ENCODE results near the gene LTN1. TPM values are rescaled to one million over a fixed set of nuclear protein-coding genes. Genes with fewer than 3 reads are reported as not detected.

The LTN1 gene
- total RNA-seq, 1 experiment from 2014 or later = 8.7 TPM

DNA sequence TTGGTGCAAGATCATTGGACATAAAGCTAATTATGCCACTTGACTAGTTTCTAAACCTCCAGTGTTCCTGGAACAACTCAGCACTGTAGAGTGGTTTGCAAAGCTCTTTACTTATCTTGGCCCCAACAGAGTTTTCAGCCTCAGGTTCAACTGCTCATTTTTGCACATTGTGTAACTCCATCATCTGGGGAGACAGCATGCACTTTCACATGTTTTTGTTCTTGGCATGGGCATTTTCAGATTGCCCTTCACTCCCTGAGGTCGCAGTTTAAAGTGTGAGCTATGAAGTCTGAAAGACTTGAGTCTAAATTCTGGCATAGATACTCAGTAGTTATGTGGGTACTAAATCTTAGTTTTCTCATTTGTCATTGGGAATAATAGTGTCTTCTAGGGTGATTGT lies 36.8 kb upstream of the LTN1 start:
- Histone ChIP-seq H3K4me3 (replicated peaks in 1 of 2; ENCODE audit: low read depth in 1 of 2, low read length in 2 of 2) (no peak overlapping the region), H3K27ac (ENCODE audit: low read depth, low read length) (no peak overlapping the region), H3K9ac (ENCODE audit: low read length) (no peak overlapping the region), H3K4me2 (ENCODE audit: low read length) (no peak overlapping the region), H4K20me1 (ENCODE audit: insufficient read depth) (no peaks in the 10 kb centered on the region), H3K9me2 (ENCODE audit: insufficient read depth) (no peaks in the 10 kb centered on the region), H3K27me3 (ENCODE audit: insufficient read depth, low read length) (no peaks in the 10 kb centered on the region), H3K9me3 (ENCODE audit: control insufficient read depth in 1 of 2, insufficient read depth in 1 of 2, low read depth in 1 of 2, low read length in 2 of 2) (no peaks in the 10 kb centered on the region), H2AFZ (ENCODE audit: low read depth, low read length, poor library complexity, severe bottlenecking) (no peak overlapping the region), H3K4me1 (ENCODE audit: control insufficient read depth in 1 of 2, insufficient read depth in 2 of 2, low read length in 2 of 2) (peaks cover 5 to 7% of the 10 kb centered on the region in 2 experiments; a peak in 3 of 4 replicates), H3K36me3 (ENCODE audit: control insufficient read depth in 1 of 2, insufficient read depth in 2 of 2, low read length in 2 of 2) (peaks cover 18 to 21% of the 10 kb centered on the region in 2 experiments; a peak in 3 of 4 replicates), H3K79me2 (ENCODE audit: insufficient read depth, low read length) (peaks cover 73% of the 10 kb centered on the region)
- no peak for ATAC-seq
- ChIA-PET CTCF (no interaction called here), POLR2A (interaction anchor here (1.1 kb wide), 1 partner anchor 8 kb away, joined by 3 read pairs; no protein-coding TSS in a partner anchor), RAD21 (ENCODE audit: low non-redundant PET in 1 of 2, low total read pairs in 2 of 2, uncharacterized antibody in 2 of 2, unreplicated experiment in 2 of 2) (no interaction called here)
- intact Hi-C loops (cut with micrococcal nuclease) = no loop called here
- no TSS peak for BruUV-seq (replicated peaks)
- DNase-seq (ENCODE audit: low read depth, low spot score) = no peak
- no peak for TF ChIP-seq EZH2phosphoT487 (IDR thresholded peaks at IDR 0.05; ENCODE audit: borderline replicate concordance)
- no peak for TF ChIP-seq EZH2 (IDR thresholded peaks at IDR 0.05)
- no peak for TF ChIP-seq CBX3 (IDR thresholded peaks at IDR 0.05; ENCODE audit: low read depth)
- TF ChIP-seq SIN3A (IDR thresholded peaks at IDR 0.05; ENCODE audit: low read depth) = no peak
- TF ChIP-seq CEBPB (IDR thresholded peaks at IDR 0.05; ENCODE audit: low read depth) = no peak
- TF ChIP-seq ZFX (IDR thresholded peaks at IDR 0.05) = no peak
- no peak for TF ChIP-seq EGR1 (IDR thresholded peaks at IDR 0.05; ENCODE audit: low read depth)
- TF ChIP-seq ZNF274 (IDR thresholded peaks at IDR 0.05; ENCODE audit: low read depth, low read length) = no peak
- TF ChIP-seq JUND (IDR thresholded peaks at IDR 0.05) = no peak
- TF ChIP-seq, protein P1, sequence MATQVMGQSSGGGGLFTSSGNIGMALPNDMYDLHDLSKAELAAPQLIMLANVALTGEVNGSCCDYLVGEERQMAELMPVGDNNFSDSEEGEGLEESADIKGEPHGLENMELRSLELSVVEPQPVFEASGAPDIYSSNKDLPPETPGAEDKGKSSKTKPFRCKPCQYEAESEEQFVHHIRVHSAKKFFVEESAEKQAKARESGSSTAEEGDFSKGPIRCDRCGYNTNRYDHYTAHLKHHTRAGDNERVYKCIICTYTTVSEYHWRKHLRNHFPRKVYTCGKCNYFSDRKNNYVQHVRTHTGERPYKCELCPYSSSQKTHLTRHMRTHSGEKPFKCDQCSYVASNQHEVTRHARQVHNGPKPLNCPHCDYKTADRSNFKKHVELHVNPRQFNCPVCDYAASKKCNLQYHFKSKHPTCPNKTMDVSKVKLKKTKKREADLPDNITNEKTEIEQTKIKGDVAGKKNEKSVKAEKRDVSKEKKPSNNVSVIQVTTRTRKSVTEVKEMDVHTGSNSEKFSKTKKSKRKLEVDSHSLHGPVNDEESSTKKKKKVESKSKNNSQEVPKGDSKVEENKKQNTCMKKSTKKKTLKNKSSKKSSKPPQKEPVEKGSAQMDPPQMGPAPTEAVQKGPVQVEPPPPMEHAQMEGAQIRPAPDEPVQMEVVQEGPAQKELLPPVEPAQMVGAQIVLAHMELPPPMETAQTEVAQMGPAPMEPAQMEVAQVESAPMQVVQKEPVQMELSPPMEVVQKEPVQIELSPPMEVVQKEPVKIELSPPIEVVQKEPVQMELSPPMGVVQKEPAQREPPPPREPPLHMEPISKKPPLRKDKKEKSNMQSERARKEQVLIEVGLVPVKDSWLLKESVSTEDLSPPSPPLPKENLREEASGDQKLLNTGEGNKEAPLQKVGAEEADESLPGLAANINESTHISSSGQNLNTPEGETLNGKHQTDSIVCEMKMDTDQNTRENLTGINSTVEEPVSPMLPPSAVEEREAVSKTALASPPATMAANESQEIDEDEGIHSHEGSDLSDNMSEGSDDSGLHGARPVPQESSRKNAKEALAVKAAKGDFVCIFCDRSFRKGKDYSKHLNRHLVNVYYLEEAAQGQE (IDR thresholded peaks at IDR 0.05; ENCODE audit: low read depth) = no peak
- TF ChIP-seq YY1 (IDR thresholded peaks at IDR 0.05; ENCODE audit: extremely low read depth, insufficient replicate concordance, low read depth, low read length) = no peak
- TF ChIP-seq FOSL1 (IDR thresholded peaks at IDR 0.05; ENCODE audit: low read depth) = no peak
- no peak for TF ChIP-seq RAD21 (IDR thresholded peaks at IDR 0.05; ENCODE audit: low read depth)
- TF ChIP-seq, protein P2, sequence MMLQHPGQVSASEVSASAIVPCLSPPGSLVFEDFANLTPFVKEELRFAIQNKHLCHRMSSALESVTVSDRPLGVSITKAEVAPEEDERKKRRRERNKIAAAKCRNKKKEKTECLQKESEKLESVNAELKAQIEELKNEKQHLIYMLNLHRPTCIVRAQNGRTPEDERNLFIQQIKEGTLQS (IDR thresholded peaks at IDR 0.05) = no peak
- no peak for TF ChIP-seq ELF1 (IDR thresholded peaks at IDR 0.05; ENCODE audit: borderline replicate concordance, low read depth)
- TF ChIP-seq, protein P3, sequence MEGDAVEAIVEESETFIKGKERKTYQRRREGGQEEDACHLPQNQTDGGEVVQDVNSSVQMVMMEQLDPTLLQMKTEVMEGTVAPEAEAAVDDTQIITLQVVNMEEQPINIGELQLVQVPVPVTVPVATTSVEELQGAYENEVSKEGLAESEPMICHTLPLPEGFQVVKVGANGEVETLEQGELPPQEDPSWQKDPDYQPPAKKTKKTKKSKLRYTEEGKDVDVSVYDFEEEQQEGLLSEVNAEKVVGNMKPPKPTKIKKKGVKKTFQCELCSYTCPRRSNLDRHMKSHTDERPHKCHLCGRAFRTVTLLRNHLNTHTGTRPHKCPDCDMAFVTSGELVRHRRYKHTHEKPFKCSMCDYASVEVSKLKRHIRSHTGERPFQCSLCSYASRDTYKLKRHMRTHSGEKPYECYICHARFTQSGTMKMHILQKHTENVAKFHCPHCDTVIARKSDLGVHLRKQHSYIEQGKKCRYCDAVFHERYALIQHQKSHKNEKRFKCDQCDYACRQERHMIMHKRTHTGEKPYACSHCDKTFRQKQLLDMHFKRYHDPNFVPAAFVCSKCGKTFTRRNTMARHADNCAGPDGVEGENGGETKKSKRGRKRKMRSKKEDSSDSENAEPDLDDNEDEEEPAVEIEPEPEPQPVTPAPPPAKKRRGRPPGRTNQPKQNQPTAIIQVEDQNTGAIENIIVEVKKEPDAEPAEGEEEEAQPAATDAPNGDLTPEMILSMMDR (IDR thresholded peaks at IDR 0.05 in 2 of 3, conservative IDR thresholded peaks at IDR 0.05 in 1 of 3; ENCODE audit: borderline replicate concordance in 1 of 3, insufficient read depth in 1 of 3, low read depth in 2 of 3, low read length in 2 of 3) = no peak
- TF ChIP-seq, protein P4, sequence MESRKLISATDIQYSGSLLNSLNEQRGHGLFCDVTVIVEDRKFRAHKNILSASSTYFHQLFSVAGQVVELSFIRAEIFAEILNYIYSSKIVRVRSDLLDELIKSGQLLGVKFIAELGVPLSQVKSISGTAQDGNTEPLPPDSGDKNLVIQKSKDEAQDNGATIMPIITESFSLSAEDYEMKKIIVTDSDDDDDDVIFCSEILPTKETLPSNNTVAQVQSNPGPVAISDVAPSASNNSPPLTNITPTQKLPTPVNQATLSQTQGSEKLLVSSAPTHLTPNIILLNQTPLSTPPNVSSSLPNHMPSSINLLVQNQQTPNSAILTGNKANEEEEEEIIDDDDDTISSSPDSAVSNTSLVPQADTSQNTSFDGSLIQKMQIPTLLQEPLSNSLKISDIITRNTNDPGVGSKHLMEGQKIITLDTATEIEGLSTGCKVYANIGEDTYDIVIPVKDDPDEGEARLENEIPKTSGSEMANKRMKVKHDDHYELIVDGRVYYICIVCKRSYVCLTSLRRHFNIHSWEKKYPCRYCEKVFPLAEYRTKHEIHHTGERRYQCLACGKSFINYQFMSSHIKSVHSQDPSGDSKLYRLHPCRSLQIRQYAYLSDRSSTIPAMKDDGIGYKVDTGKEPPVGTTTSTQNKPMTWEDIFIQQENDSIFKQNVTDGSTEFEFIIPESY (IDR thresholded peaks at IDR 0.05; ENCODE audit: extremely low read depth, insufficient replicate concordance, low read length) = no peak
- TF ChIP-seq, protein P5, sequence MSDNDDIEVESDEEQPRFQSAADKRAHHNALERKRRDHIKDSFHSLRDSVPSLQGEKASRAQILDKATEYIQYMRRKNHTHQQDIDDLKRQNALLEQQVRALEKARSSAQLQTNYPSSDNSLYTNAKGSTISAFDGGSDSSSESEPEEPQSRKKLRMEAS (IDR thresholded peaks at IDR 0.05) = no peak
- TF ChIP-seq POLR2AphosphoS5 (IDR thresholded peaks at IDR 0.05; ENCODE audit: low read depth, low read length) = no peak
- TF ChIP-seq SRF (IDR thresholded peaks at IDR 0.05; ENCODE audit: low read depth) = no peak

Measured in HCT116 (cell line).